Astrocyte (in vitro differentiated cells and primary cell): ENCODE results near the gene PIP4K2A.

Experiments
- CTCF ChIP-seq: IDR thresholded peaks from 2 replicates; pipeline ENCODE4 v1.5.1; 2011; ENCODE audit warnings: low read depth, mild to moderate bottlenecking, inconsistent platforms, low read length, moderate library complexity; ENCODE audit not compliant: insufficient read depth
- EZH2 ChIP-seq: IDR thresholded peaks from 2 replicates; pipeline ENCODE4 v1.6.1; 2012; ENCODE audit warnings: mild to moderate bottlenecking, low read length, inconsistent platforms; ENCODE audit not compliant: insufficient read depth

- TF ChIP-seq CTCF: no peak
- no peak for TF ChIP-seq EZH2
Measured at GRCh38 chr10:22551681-22552365, 162.6 kb downstream of the PIP4K2A start.
